Natural killer cell (primary cell): ENCODE data around the gene TBX4. TPM values are rescaled to one million over a fixed set of nuclear protein-coding genes. Genes with fewer than 3 reads are reported as not detected.

Source experiments
- ATAC-seq, 3 donors: fragments of 150-1000 bp in 2 of 3; fragments of 200-7000 bp in 1 of 3; cut with Tn5 transposase; 1 replicate in 1 of 3; 2 replicates in 2 of 3; pipeline ENCODE4 v1.10.0; 2021; ENCODE audit warnings: mild to moderate bottlenecking in 2 of 3, moderate library complexity in 2 of 3
- DNase-seq, 2 donors: peaks; one replicate each; pipeline versions ENCODE4 v3.0.0 to v3.0.0-alpha.2; 2013 to 2021; ENCODE audit warnings: mixed read lengths in 1 of 2
- H3K27ac ChIP-seq: one replicate; pipeline ENCODE4 v1.5.1; 2013; ENCODE audit warnings: mild to moderate bottlenecking, low read length
- H3K27me3 ChIP-seq: one replicate; pipeline ENCODE4 v1.6.1; 2013; ENCODE audit warnings: low read length; ENCODE audit not compliant: control insufficient read depth, insufficient read depth
- H3K36me3 ChIP-seq: one replicate; pipeline ENCODE4 v1.6.1; 2013; ENCODE audit warnings: low read length; ENCODE audit not compliant: control insufficient read depth, insufficient read depth
- H3K4me1 ChIP-seq: one replicate; pipeline ENCODE4 v1.6.1; 2013; ENCODE audit warnings: low read length; ENCODE audit not compliant: control insufficient read depth, insufficient read depth
- H3K4me3 ChIP-seq: one replicate; pipeline ENCODE4 v1.5.1; 2013; ENCODE audit warnings: low read length
- H3K9me3 ChIP-seq: one replicate; pipeline ENCODE4 v1.6.1; 2013; ENCODE audit warnings: low read length; ENCODE audit not compliant: control insufficient read depth, insufficient read depth
- H3K27ac Mint-ChIP-seq, 2 donors: one replicate each; pipeline ENCODE4 v1.8.0; 2022; ENCODE audit warnings: mild to moderate bottlenecking in 2 of 2, mixed read lengths in 2 of 2, moderate library complexity in 1 of 2
- H3K27me3 Mint-ChIP-seq, 2 donors: one replicate each; pipeline ENCODE4 v1.8.0; 2022; ENCODE audit warnings: low read depth in 2 of 2, mixed read lengths in 2 of 2
- H3K36me3 Mint-ChIP-seq: one replicate; pipeline ENCODE4 v1.8.0; 2022; ENCODE audit warnings: mixed read lengths
- H3K4me1 Mint-ChIP-seq, 2 donors: one replicate each; pipeline ENCODE4 v1.8.0; 2022; ENCODE audit warnings: mixed read lengths in 2 of 2
- H3K4me3 Mint-ChIP-seq: one replicate; pipeline ENCODE4 v1.8.0; 2022; ENCODE audit warnings: mild to moderate bottlenecking, moderate library complexity, mixed read lengths
- H3K9me3 Mint-ChIP-seq, 2 donors: one replicate each; pipeline ENCODE4 v1.8.0; 2022; ENCODE audit warnings: mixed read lengths in 2 of 2
- CTCF ChIP-seq: fragments of 200-600 bp; IDR thresholded peaks from one replicate; pipeline ENCODE4 v1.8.0; 2022; ENCODE audit warnings: antibody characterized with exemption
- WGBS: methylation state at CpG from one replicate; pipeline ENCODE4 v1.1.7; 2013; ENCODE audit warnings: missing lambda C conversion rate; ENCODE audit not compliant: insufficient coverage; 5-methylcytosine and 5-hydroxymethylcytosine counted together
- intact Hi-C: fragments of 100-400 bp; cut with micrococcal nuclease; formaldehyde crosslinking; loops from one replicate; pipeline ENCODE4 v1.14.2; 2022
- total RNA-seq, 4 donors: library from RNA; stranded (reverse); fragments of 120-200 nt in 1 of 4; gene quantifications; one replicate each; pipeline versions ENCODE4 v1.2.3 to v1.2.4, GENCODE V29; 2013 to 2022

The TBX4 gene
- total RNA-seq, 3 donors from 2014 or later (not counting 1 experiment from before 2014, with no cell fraction given) = not detected

- H3K36me3 ChIP-seq = no peaks in the 10 kb centered on the region
- no peak overlapping the region for H3K27ac Mint-ChIP-seq
- intact Hi-C loops = no loop called here
Observed at GRCh38 chr17:61528171-61528570, 75.9 kb downstream of the TBX4 start.

GRCh38 chr17:61531223-61531622 is 79.0 kb downstream of the TBX4 start:
- DNase-seq (no peak), ATAC-seq (no peak)
- Mint-ChIP-seq H3K36me3 (no peaks in the 10 kb centered on the region), H3K27ac (no peak overlapping the region), H3K9me3 (no peaks in the 10 kb centered on the region), H3K27me3 (peaks cover 11 to 31% of the 10 kb centered on the region in 2 donors), H3K4me1 (no peaks in the 10 kb centered on the region), H3K4me3 (no peak overlapping the region)
- Histone ChIP-seq H3K36me3 (no peaks in the 10 kb centered on the region), H3K27me3 (peaks cover 2% of the 10 kb centered on the region), H3K9me3 (no peaks in the 10 kb centered on the region), H3K4me3 (no peak overlapping the region), H3K4me1 (no peaks in the 10 kb centered on the region), H3K27ac (no peak overlapping the region)
- intact Hi-C loops = no loop called here
- TF ChIP-seq CTCF = no peak
- WGBS = 83% methylated on average over 7 of the region's 7 CpGs

More at GRCh38 chr17:61528171-61528570, 75.9 kb downstream of the TBX4 start:
- H3K9me3 Mint-ChIP-seq = no peaks in the 10 kb centered on the region
- Histone ChIP-seq H3K4me1 (no peaks in the 10 kb centered on the region), H3K27ac (no peak overlapping the region), H3K27me3 (peaks cover 2% of the 10 kb centered on the region), H3K9me3 (no peaks in the 10 kb centered on the region), H3K4me3 (no peak overlapping the region)
- DNase-seq (no peak), ATAC-seq (no peak)
- no peak for TF ChIP-seq CTCF
- no peak overlapping the region for H3K4me3 Mint-ChIP-seq
- 100% methylated on average over 2 of the region's 2 CpGs for WGBS
- H3K36me3 Mint-ChIP-seq = no peaks in the 10 kb centered on the region
- H3K4me1 Mint-ChIP-seq = no peaks in the 10 kb centered on the region
- peaks cover 21 to 54% of the 10 kb centered on the region in 2 donors for H3K27me3 Mint-ChIP-seq

GRCh38 chr17:61532826-61533225 is 80.6 kb downstream of the TBX4 start:
- Histone ChIP-seq H3K27ac (no peak overlapping the region), H3K27me3 (no peaks in the 10 kb centered on the region), H3K36me3 (no peaks in the 10 kb centered on the region), H3K4me3 (no peak overlapping the region), H3K9me3 (no peaks in the 10 kb centered on the region), H3K4me1 (no peaks in the 10 kb centered on the region)
- H3K27ac Mint-ChIP-seq = no peak overlapping the region
- no peak overlapping the region for H3K4me3 Mint-ChIP-seq
- no peaks in the 10 kb centered on the region for H3K36me3 Mint-ChIP-seq
- H3K4me1 Mint-ChIP-seq = no peaks in the 10 kb centered on the region
- H3K9me3 Mint-ChIP-seq = no peaks in the 10 kb centered on the region
- intact Hi-C loops = no loop called here
- no peak for TF ChIP-seq CTCF
- H3K27me3 Mint-ChIP-seq = peaks cover 9 to 19% of the 10 kb centered on the region in 2 donors
- WGBS = 40% methylated on average over 5 of the region's 5 CpGs
- ATAC-seq (no peak), DNase-seq (no peak)

- intact Hi-C loops = no loop called here
- Mint-ChIP-seq H3K36me3 (no peaks in the 10 kb centered on the region), H3K9me3 (no peaks in the 10 kb centered on the region), H3K4me3 (no peak overlapping the region), H3K27me3 (peaks cover 9 to 19% of the 10 kb centered on the region in 2 donors), H3K4me1 (no peaks in the 10 kb centered on the region), H3K27ac (no peak overlapping the region)
- Histone ChIP-seq H3K9me3 (no peaks in the 10 kb centered on the region), H3K4me3 (no peak overlapping the region), H3K4me1 (no peaks in the 10 kb centered on the region), H3K27me3 (no peaks in the 10 kb centered on the region), H3K27ac (no peak overlapping the region), H3K36me3 (no peaks in the 10 kb centered on the region)
- TF ChIP-seq CTCF = no peak
- WGBS = 87% methylated on average over 3 of the region's 4 CpGs
- DNase-seq (no peak), ATAC-seq (no peak)
Observed at GRCh38 chr17:61533797-61534196, 81.6 kb downstream of the TBX4 start.
